ENCODE data around the gene PPL.

DNA sequence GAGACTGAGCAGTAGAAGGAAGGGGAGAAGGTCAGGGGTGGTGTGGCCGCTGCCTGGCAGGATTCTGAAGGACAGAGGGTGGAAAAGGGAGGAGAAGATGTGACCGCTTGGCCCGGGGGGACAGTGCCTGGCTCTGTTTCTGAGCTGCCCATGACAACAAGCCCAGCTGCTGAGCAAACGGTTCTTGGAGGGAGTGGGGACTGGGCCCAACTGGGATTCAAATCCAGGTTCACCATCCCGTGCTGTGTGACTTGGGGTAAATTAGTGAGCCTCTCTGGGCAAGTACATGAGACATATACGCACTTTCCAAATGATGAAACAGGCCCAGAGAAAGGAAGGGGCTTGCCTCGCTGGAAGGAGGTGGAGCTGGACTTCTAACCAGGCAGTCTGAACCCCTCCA is 44.5 kb upstream of the PPL start:
- TF ChIP-seq CEBPB (IDR thresholded peaks at IDR 0.05), result no peak
- no peak for TF ChIP-seq NFIC (IDR thresholded peaks at IDR 0.05)
- TF ChIP-seq YY1 (IDR thresholded peaks at IDR 0.05; ENCODE audit: low read depth), result no peak
- TF ChIP-seq, protein P1, sequence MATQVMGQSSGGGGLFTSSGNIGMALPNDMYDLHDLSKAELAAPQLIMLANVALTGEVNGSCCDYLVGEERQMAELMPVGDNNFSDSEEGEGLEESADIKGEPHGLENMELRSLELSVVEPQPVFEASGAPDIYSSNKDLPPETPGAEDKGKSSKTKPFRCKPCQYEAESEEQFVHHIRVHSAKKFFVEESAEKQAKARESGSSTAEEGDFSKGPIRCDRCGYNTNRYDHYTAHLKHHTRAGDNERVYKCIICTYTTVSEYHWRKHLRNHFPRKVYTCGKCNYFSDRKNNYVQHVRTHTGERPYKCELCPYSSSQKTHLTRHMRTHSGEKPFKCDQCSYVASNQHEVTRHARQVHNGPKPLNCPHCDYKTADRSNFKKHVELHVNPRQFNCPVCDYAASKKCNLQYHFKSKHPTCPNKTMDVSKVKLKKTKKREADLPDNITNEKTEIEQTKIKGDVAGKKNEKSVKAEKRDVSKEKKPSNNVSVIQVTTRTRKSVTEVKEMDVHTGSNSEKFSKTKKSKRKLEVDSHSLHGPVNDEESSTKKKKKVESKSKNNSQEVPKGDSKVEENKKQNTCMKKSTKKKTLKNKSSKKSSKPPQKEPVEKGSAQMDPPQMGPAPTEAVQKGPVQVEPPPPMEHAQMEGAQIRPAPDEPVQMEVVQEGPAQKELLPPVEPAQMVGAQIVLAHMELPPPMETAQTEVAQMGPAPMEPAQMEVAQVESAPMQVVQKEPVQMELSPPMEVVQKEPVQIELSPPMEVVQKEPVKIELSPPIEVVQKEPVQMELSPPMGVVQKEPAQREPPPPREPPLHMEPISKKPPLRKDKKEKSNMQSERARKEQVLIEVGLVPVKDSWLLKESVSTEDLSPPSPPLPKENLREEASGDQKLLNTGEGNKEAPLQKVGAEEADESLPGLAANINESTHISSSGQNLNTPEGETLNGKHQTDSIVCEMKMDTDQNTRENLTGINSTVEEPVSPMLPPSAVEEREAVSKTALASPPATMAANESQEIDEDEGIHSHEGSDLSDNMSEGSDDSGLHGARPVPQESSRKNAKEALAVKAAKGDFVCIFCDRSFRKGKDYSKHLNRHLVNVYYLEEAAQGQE (IDR thresholded peaks at IDR 0.05; ENCODE audit: low read depth), result no peak
